HG03095 (cell line): ENCODE measurements around the gene NCK2.

Source experiments
- ATAC-seq: cut with Tn5 transposase; IDR thresholded peaks from one replicate; pipeline ENCODE4 v1.9.1; 2021; ENCODE audit warnings: moderate library complexity; ENCODE audit not compliant: unreplicated experiment

Gene NCK2

GRCh38 chr2:105911425-105911824 is 166.7 kb downstream of the NCK2 start:
- no peak for ATAC-seq

- no peak for ATAC-seq
These were observed 167.4 kb downstream of the NCK2 start for GRCh38 chr2:105912081-105912480.

GRCh38 chr2:105915005-105915558 is 170.4 kb downstream of the NCK2 start:
- peak; percentile 80 for ATAC-seq

DNA sequence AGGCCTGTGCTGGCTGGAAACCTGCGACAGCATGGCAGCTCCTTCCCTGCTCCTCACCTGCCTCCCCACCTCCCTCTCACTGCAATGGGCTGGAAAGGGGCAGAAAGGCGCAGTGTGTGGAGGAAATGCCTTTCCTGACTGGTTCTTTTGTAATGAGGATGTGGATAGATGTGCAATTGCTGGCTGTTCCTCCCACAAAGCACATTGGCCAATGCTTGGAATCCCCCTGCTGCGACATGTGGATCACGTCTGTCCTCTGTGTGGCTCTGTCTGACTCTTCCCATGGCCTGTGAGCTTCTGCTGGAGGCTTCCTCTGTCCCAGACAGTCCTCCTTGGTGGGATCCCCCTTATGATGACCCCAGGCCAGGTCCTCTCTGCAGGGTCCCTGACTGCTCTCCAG is 172.5 kb downstream of the NCK2 start:
- no peak for ATAC-seq

DNA sequence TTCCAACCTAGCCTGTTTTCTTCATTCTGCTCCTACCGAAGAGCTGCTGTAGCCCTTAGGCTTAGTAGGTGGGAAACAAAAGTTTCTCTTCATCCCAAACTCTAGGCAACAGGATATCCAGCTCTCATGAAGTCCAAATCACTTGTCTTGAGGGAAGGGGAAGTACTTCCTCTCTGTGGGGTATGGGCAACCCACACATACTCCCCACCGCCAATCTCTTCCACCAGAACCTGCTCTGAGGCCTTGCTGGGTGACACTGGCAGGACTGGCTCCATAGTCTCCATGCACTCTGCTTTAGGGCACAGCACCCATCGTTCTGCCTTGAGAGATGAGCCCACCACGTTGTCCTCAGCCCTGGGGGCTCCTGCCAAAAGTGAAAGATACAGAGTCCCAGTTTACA is 173.0 kb downstream of the NCK2 start:
- no peak for ATAC-seq

DNA sequence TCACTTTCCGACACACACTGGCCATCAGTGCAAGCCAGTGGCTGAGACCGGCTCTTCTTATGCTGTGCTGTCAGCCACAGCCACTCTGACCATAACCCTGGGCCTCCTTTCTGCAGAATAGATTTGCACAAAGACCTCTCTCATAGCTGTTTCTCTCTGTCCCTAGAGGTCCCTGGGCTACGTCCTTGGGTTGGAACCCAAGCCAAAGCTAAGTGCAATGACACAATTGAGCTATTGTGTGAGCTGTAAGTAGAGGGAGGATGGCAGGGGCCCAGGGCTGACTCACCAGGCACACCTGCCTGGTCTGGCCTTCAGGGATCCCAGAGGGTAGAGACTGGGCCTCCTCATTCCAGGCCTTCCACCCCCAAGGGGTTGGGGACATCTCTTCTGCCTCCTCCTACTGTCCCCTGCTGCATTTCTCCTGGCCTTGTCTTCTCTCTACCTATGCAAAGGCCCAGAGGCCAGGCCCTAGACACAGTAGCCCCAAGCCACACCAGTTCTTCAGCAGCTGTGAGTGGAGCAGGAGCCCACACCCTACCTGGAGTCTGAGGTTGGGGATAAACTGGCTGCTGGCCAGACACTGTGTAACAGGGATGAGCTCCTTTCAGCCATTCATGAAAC is 174.6 kb downstream of the NCK2 start:
- ATAC-seq, result no peak

DNA sequence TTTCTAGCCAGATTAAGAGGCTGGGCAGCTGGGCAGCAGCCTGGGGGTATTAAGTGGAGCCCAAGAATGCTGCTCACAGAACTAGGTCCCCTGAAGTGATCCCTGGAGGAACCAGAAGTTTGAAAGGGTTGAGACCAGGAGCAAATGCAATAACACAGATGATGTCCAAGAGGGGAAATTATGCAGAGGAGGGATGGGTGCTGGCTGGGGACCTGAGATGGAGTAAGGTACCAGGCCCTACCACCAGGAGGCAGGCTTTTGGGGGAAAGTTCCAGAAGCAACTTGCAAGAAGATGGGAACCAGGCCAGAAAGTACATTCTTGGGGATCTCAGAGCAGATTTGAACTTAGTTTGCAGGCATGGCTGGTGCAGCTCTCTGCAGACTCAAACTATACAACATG is 175.1 kb downstream of the NCK2 start:
- ATAC-seq, result no peak

- no peak for ATAC-seq
These were observed 179.6 kb downstream of the NCK2 start for GRCh38 chr2:105924271-105924670.

DNA sequence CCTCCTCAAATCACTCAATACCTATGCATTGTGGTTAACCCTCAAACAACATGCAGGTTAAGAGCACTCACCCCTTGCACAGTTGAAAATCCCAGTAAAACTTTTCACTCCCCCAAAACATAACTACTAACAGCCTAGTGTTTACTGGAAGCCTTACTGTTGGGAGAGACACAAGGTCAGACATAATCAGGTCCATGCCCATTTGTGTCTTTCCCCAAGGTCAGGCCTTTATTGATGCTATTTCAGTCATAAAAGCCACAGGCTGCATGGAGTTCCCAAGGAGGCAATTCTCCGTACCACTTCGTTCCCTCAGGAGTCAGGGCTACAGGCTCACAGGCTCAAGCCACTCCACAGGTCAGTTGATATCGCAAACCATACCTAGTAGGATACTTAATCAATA is 180.2 kb downstream of the NCK2 start:
- no peak for ATAC-seq

DNA sequence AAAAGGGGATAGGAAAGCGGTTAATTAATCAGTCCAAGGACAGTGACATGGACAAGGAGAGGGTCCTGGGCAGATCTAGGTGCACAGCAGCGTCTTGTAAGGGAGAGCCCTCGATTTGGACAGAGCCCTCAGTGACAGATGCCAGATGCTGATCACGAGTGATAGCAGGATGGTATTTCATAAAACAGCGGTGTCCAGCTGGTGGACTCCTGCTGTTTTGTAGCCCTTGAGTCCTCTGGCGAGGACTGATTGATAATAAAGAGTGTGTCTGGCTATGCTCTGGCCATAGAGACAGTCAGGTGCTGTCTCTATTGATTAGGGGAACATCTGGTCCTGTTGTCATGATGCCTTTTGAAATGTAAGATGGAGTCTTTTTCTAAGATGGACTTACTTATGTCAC is 180.7 kb downstream of the NCK2 start:
- no peak for ATAC-seq

DNA sequence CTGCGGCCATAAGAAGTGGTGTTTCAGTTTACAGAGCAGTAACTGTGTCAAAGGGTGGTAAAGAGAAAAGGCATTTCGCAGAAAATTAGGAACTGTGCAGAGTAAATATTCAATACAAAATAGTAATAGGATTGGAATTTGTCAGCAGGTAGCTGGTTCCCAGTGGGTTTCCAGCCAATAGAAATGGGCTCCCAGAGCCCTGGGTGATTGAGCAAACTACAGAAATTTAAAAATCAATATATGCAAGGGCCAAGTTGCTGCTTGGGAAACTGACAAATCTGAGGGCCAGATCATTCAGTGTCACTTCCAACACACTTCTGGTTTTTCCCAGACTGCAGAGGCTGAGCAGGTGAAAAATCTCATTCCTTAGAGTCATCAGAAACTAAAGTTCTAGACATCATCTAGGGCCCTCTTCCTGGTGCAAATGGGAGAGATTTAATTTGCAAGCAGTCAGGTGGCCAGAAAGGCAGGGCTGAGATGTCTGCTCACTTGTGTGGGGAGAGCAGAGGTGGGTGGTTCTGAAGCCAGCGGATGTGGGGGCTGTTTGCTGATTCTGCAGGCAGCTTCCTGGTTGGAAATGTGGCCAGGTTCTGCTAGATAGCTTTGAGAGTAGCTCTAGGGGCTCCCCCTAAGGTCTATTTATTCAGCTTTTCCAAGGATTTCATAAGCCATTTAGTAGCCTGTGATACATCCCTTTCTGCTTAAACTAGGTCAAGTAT is 182.4 kb downstream of the NCK2 start:
- no peak for ATAC-seq

GRCh38 chr2:105928086-105928485 is 183.4 kb downstream of the NCK2 start:
- ATAC-seq, result no peak

DNA sequence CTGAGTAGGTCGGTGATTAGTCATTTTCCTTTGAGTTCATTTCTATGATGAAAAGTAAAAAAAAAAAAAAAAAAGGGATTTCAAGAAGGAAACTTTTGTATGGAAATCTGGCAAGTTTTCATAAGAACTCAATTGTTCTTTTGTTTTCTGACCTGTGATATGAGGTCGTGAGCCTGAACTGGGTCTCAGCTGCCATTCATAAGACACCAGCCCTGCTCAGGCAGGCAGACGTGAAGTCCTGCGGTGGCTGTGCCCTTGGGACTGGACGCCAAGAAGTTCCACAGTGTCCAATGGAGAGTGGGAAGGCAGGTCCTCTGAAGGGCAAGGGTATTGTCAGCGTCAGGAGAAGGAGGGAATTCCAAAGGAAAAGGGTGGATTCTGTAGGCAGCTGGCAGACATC is 183.9 kb downstream of the NCK2 start:
- no peak for ATAC-seq

DNA sequence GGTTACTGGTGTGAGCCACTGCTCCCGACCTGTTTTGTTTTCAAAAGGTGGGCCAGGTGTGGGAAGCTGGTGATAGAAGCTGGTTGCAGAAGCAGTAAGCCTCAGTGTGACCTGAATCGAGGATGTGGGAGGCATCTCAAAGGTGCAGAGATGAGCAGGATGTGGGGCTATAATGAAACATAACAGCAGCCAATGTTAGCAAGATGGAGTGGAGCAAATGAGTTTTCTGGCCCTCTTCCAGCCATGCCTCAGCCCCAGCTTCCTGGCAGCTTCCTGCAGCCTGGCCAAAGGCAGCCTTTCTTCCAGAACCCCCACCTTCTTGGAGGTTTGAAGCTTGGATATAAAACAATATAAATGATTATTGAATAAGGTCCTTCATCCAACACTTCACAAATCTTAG is 184.8 kb downstream of the NCK2 start:
- ATAC-seq, result no peak

DNA sequence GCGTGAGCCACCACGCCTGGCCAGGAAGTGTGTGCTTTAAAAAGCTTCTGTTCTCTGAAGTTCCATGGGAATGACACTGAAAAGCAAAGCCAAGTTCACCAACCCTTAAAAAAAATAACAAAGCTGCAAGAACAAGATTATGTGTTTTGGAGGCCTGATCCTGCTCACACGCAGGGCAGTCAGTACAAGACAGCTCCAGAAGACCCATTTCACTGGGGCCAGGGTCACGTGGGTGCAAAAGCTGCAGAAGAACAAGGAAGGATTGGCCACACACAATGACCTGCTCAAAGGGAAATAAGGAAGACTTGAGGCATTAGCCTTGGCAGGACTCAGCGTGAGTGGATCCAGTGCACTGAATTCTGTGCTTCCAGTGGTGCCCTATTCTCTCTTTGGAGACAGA is 187.9 kb downstream of the NCK2 start:
- no peak for ATAC-seq

DNA sequence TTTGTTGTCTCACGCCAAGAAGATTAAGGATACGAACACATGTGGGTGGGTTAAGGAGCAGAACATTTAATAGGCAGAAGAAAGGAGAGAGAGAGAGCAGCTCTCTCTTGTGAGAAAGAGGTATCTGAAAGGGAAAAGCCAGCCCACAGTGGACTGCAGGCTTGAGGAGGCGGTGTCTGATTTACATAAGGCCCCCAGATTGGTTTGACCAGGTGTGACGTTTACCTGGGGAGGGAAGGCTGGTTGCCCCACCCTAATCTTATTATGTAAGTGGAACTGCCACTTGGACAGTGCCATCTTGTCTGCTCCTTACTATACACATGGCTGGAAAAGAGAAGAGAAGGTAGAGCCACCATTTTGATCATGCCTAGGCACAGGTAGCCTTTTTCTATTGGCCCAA is 189.2 kb downstream of the NCK2 start:
- ATAC-seq, result no peak

DNA sequence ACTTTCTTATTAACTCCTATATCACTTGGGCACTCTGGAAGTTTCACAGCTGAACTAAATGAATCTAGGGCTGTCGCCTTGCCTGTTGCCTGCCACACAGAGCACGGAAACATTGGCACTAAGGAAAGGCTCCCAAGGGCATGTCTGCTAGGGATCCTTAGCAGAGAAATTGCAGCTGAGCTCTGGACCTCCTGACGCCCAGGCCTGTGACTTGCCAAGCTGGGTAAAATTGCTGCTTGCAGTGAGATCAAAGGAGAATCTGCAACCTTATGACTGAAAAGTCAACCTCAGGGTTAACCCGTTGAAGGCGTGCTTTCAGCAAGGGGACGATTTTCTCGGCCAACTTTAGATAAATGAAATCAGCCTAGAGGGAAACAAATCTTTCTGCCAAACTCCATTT is 189.8 kb downstream of the NCK2 start:
- ATAC-seq, result no peak

- no peak for ATAC-seq
These were observed 190.4 kb downstream of the NCK2 start for GRCh38 chr2:105935063-105935462.

DNA sequence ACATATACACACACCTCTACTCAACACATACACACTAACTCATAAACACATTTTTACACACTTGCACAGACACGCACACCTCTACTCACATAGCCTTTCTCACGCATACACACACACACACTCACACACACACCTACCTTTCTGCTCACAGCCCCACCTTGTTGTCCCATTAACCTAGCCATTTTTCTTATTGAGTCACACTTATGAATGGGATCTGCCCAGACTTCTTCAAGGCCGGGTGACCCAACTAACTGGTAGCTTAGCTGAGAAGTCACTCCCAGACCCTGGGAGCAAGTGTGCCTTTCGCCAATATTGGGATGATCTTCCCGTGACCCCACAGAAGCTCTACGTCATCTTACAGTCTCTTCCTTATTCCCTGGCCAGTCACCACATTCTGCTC is 192.2 kb downstream of the NCK2 start:
- ATAC-seq, result no peak

- ATAC-seq, result no peak
These were observed 192.9 kb downstream of the NCK2 start for GRCh38 chr2:105937498-105938097.
